ENCODE data around the gene BID. TPM values are rescaled to one million over a fixed set of nuclear protein-coding genes. Genes with fewer than 3 reads are reported as not detected.

Gene BID
- total and polyA plus RNA-seq, 2 donors from 2014 or later = 10.6 to 12.5 TPM

- FAIRE-seq = no peak
- peak in 1 of 5 donors; percentile 46 for DNase-seq
- Histone ChIP-seq H3K27me3 (ENCODE audit: control insufficient read depth, insufficient read depth, low read length) (no peaks in the 10 kb centered on the region), H3K36me3 (ENCODE audit: control insufficient read depth in 2 of 3, insufficient read depth in 3 of 3, low read length in 3 of 3) (no peaks in the 10 kb centered on the region), H3K27ac (ENCODE audit: low read depth in 2 of 2, low read length in 2 of 2) (no peak overlapping the region), H3K9ac (ENCODE audit: low read length in 3 of 3) (no peak overlapping the region), H3K4me1 (ENCODE audit: control insufficient read depth in 2 of 3, insufficient read depth in 2 of 3, low read depth in 1 of 3, low read length in 3 of 3) (no peaks in the 10 kb centered on the region), H3K4me3 (ENCODE audit: low read length in 3 of 3) (no peak overlapping the region), H3K9me3 (ENCODE audit: control insufficient read depth in 2 of 3, insufficient read depth in 1 of 3, low read length in 3 of 3) (no peaks in the 10 kb centered on the region)
- intact Hi-C loops (cut with DNase I) = no loop called here
- TF ChIP-seq, protein P1, sequence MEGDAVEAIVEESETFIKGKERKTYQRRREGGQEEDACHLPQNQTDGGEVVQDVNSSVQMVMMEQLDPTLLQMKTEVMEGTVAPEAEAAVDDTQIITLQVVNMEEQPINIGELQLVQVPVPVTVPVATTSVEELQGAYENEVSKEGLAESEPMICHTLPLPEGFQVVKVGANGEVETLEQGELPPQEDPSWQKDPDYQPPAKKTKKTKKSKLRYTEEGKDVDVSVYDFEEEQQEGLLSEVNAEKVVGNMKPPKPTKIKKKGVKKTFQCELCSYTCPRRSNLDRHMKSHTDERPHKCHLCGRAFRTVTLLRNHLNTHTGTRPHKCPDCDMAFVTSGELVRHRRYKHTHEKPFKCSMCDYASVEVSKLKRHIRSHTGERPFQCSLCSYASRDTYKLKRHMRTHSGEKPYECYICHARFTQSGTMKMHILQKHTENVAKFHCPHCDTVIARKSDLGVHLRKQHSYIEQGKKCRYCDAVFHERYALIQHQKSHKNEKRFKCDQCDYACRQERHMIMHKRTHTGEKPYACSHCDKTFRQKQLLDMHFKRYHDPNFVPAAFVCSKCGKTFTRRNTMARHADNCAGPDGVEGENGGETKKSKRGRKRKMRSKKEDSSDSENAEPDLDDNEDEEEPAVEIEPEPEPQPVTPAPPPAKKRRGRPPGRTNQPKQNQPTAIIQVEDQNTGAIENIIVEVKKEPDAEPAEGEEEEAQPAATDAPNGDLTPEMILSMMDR (IDR thresholded peaks at IDR 0.05; ENCODE audit: borderline replicate concordance, extremely low read depth, insufficient read depth) = no peak
These were observed 9.0 kb upstream of the BID start for GRCh38 chr22:17783312-17783711.

- Histone ChIP-seq H3K36me3 (ENCODE audit: control insufficient read depth in 2 of 3, insufficient read depth in 3 of 3, low read length in 3 of 3) (no peaks in the 10 kb centered on the region), H3K27ac (ENCODE audit: low read depth in 2 of 2, low read length in 2 of 2) (no peak overlapping the region)
- no peak for FAIRE-seq
These were observed 8.4 kb upstream of the BID start for GRCh38 chr22:17782621-17783020.

GRCh38 chr22:17782158-17782557 is 7.9 kb upstream of the BID start:
- Histone ChIP-seq H3K9ac (ENCODE audit: low read length in 3 of 3) (no peak overlapping the region), H3K36me3 (ENCODE audit: control insufficient read depth in 2 of 3, insufficient read depth in 3 of 3, low read length in 3 of 3) (no peaks in the 10 kb centered on the region), H3K4me3 (ENCODE audit: low read length in 3 of 3) (no peak overlapping the region), H3K9me3 (ENCODE audit: control insufficient read depth in 2 of 3, insufficient read depth in 1 of 3, low read length in 3 of 3) (no peaks in the 10 kb centered on the region), H3K27me3 (ENCODE audit: control insufficient read depth, insufficient read depth, low read length) (no peaks in the 10 kb centered on the region), H3K4me1 (ENCODE audit: control insufficient read depth in 2 of 3, insufficient read depth in 2 of 3, low read depth in 1 of 3, low read length in 3 of 3) (no peaks in the 10 kb centered on the region), H3K27ac (ENCODE audit: low read depth in 2 of 2, low read length in 2 of 2) (no peak overlapping the region)
- TF ChIP-seq, protein P1 (IDR thresholded peaks at IDR 0.05; ENCODE audit: borderline replicate concordance, extremely low read depth, insufficient read depth) = no peak
- intact Hi-C loops (cut with DNase I) = no loop called here
- DNase-seq (no peak), FAIRE-seq (no peak)

More at GRCh38 chr22:17782621-17783020, 8.4 kb upstream of the BID start:
- TF ChIP-seq, protein P1 (IDR thresholded peaks at IDR 0.05; ENCODE audit: borderline replicate concordance, extremely low read depth, insufficient read depth) = no peak
- Histone ChIP-seq H3K9me3 (ENCODE audit: control insufficient read depth in 2 of 3, insufficient read depth in 1 of 3, low read length in 3 of 3) (no peaks in the 10 kb centered on the region), H3K27me3 (ENCODE audit: control insufficient read depth, insufficient read depth, low read length) (no peaks in the 10 kb centered on the region), H3K4me3 (ENCODE audit: low read length in 3 of 3) (no peak overlapping the region), H3K9ac (ENCODE audit: low read length in 3 of 3) (no peak overlapping the region), H3K4me1 (ENCODE audit: control insufficient read depth in 2 of 3, insufficient read depth in 2 of 3, low read depth in 1 of 3, low read length in 3 of 3) (no peaks in the 10 kb centered on the region)
- peak in 1 of 5 donors; percentile 46 for DNase-seq
- intact Hi-C loops (cut with DNase I) = no loop called here
